SKM-1 treated with dmso at 0.1 percent for 144 hours (cell line): ENCODE data around the gene ZNF688.
A peak's percentile ranks its signal among the peaks of the same experiment; 100 is the strongest.
"Not testable (repeated sequence)": the region's sequence is repeated elsewhere in the genome, so short reads cannot be mapped to it uniquely, and the experiment has no call there.

Experiments used
- DNase-seq: peaks from one replicate; lab custom pipeline; 2025; ENCODE audit not compliant: unreplicated experiment; lab: John Stamatoyannopoulos, UW

ZNF688 gene

DNA sequence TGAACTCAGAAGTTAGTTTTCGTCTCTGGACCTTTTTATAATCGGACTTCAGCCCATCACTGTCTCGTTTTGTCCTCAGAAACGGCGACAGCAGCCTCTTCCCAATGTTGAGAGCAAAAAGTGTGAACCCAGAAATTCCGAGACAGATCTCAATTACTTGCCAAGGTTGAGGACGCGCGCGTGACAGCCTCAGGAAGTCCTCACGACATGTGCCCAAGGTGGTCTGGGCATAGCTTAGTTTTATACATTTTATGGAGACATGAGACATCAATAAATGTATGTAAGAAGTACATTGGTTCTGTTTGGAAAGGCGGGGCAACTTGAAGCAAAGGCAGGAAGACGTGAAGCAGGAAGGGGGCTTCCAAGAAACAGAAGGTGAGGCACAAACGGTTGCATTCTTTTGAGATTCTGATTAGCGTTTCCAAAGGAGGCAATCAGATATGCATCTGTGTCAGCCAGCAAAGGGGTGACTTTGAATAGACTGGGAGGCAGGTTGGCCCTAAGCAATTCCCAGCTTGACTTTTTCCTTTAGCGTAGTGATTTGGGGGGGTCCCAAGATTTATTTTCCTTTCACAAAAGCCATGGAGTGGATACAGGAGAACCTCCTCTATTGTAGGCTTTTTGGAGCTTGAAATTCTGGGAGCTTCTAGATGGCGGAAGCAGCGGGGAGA is 36.3 kb downstream of the ZNF688 start:
- peak; percentile 47 for DNase-seq

DNA sequence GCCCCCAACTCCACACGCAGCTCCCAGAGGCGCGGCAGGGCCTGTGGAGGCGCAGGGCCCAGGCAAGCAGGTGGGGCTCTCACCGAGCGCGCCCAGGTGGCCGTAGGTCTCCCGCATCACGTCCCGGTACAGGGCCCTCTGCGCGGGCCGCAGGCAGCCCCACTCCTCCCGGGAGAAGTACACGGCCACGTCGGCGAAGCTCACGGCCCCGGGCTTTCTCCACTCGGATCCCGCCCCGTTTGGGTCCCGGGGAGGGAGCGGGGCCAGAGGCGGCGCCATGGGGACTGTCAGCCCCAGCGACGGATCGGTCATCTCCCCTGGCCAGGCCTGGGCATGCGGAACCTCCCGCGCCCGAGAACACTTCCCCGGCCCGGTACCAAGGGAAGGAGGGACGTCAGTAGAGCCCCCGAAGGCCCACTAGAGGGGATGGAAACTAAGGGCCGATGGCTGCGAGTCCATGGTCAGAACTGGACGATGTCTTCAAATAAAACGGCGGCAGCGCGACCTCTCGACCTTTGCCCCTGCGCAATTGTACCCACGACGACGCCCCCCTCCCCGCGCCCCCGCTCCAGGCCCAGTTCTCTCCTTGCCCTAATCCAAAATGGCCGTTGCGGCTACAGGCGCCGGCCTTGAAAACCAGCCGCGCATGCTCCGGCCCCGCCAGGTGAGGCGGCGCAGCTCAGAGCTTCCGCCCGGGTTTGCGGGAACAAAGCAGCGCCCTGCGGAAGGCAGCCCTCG is 37.0 kb downstream of the ZNF688 start, which contains the start of gene ZNF747:
ZNF747 (minus strand) TSS at position 491 of the 738 bp plus-strand sequence; CDS start at position 312, 179 bp downstream.
- peak; percentile 47 for DNase-seq

DNA sequence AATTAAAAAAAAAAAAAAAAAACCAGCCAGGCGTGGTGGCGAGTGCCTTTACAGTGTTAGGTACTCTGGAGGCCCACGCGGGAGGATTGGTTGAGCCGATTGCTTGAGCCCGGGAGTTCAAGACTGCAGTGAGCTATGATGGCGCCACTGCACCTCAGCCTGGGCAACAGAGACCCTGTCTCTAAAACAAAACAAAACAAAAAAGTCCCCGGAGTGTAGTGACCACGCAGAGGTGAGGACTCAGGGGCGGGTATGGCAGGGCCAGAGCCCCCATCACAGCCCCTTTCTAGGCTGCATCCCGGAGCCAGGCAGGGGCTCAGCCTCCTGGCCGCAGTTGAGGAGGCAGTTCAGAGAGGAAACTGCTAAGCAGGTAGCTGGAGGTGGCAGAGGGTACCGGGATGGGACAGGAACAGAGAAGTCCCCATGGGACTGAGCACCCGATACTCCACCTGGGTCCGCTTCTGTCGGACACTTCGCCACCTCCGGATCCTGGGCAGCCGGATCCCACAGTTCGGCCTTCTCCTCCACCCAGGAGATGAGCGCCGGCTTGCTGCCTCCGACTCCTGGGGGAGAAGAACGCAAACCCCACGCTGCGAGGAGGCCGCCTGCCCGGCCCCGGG is 37.7 kb downstream of the ZNF688 start:
- no peak for DNase-seq

DNA sequence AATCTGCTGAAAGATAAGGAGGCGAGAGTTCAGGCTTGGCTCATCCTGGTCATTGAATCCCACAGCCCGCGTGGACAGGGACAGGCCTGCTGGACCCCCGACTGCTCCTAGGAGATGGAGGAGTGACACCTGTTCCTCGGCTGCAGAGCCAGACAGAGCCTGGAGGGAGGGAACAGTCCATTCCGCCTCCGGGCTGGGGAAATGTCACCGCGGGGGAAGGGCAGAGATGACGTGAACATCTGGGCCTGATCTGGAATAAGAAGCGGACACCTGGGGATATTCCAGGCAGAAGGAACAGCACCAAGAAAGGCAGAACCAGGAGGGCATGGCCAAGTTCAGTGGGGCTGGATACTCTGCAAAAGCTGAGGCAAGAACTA is 38.4 kb downstream of the ZNF688 start:
- DNase-seq = no peak

DNA sequence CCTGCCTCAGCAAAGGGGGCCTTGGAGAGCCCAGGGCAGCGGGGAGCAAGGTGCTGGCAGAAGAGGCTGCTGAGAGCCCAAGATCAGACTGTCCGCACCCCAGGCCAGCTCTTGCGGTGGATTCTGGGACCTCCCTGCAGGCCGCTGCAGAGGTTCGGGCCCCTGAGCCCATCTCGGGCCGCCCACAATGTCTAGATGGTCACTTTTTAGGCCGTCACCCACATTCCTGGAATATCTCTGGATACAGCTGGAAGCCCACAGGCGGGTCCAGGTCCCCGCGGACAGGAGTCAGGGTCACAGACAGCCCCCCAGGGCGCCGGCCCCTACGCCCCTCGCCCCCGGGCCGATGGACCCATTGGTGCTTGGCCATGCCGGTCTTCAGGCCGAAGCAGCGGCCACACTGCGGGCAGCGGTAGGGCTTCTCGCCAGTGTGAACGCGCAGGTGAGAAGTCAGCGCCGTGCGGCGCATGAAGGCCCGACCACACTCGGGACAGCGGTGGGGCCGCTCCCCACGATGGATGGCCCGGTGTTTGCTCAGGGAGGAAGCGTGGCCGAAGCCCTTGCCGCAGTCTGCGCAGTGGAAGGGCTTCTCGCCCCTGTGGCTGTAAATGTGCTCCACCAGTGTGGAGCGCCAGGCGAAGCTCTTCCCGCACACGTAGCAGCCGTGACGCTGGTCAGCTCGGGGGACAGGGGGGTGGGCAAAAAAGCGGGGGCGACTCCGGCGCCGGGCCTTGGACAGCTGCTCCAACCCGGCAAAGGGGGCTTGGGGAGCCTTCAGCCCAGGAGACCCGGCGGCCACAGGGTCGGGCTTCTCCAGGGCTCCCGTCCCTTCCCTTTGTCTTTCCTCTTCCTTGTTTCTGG is 39.0 kb downstream of the ZNF688 start:
- no peak for DNase-seq

- no peak for DNase-seq
Observed at GRCh38 chr16:30530163-30531037, 41.1 kb downstream of the ZNF688 start.

- DNase-seq = no peak
Observed at GRCh38 chr16:30528799-30529457, 42.6 kb downstream of the ZNF688 start.

- peak; percentile 85 for DNase-seq
Observed at GRCh38 chr16:30527635-30528178, 43.8 kb downstream of the ZNF688 start.

DNA sequence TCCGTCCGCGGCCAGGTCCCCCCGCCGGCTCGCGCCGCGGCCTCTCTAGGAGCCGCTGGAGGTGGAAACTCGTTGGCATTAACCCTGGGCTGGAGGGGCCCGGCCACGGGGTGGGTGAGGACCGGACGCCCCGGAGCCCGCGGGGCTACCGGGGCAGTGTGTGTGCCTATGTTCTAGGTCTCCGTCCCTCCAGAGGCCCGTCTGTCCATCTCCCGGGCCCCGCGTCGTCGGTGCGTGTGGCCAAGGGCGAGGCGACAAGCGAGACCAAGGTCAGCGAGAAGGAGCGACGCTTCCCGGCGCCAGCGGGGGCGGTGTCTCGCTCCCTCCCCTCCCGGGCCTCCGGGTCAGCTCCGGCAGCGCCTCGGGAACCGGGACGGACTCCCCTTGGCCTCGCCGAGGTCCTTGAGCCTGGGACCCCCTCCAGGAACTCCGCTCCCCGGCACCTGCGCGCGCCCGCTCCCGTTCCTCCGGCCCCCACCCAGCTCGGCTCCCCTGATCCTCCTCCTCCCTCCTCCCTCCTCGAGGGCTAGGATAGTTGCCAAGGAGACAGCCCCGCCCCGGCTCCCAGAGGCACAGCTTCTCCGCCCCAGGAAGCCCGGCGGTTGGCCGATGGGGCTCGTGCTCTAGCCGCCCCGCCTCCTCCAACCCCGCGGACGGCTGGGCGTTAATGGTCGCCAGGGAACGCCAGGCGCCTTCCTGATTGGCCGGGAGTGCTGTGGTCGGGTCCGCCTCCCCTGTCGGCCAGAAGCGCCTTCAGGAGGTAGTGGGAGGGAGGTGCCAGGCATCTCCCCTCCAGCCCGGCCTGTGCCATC is 44.5 kb downstream of the ZNF688 start:
- DNase-seq = peak; percentile 98

- DNase-seq = peak; percentile 39
Observed at GRCh38 chr16:30526137-30526822, 45.2 kb downstream of the ZNF688 start, which contains the start of gene ZNF768. Gene ZNF768, minus strand, starts transcription at chr16:30526566. Its CDS starts 153 bp downstream, at chr16:30526413.

DNA sequence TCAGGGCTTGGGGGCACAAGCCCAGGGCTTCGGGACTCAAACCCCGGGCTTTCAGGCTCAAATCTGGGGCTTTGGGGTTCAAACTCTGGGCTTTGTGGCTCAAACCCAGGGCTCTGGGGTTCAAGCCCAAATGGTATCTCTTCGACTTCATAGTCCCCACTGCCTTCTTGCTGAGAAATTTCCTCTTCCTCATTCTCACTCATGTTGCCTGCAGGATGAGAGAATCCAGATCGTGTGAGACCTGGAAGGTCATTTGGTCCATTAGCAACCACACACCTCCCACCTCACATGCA is 45.7 kb downstream of the ZNF688 start:
- no peak for DNase-seq

DNA sequence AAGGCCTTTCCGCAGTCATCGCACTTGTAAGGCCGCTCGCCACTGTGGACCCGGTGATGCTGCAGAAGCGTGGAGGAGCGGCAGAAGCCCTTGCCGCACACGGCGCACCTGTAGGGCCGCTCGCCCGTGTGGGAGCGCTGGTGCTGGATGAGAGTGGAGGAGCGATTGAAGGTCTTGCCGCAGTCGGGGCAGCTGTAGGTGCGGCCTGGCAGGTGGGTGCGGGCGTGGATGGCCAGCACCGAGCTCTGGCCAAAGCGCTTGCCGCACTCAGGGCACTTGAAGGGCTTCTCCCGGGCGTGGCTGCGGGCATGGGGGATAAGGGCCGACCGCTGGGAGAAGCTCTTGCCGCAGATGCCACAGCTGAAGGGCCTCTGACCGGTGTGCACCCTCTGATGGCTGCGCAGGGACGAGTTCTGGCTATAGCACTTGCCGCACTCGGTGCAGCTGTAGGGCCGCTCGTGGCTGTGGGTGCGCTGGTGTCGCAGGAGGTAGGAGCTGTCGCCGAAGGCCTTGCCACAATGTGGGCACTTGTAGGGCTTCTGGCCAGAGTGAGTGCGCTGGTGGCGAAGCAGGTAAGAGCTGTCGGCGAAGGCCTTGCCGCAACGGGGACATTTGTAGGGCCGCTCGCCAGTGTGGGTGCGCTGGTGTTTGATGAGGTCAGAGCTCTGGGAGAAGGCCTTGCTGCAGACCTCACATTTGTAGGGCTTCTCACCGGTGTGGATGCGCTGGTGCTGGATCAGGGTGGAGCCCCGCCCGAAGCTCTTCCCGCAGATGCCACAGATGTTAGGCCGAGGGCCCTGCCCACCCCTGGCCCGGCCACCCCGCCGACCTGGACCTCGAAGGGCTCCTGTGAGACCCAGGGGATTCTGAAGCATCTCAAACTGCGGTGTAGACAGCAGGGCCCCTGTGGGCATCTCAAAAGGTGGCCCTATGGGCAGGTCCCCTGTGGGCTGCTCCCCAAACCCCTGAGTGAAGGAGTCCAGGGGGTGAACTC is 46.6 kb downstream of the ZNF688 start:
- no peak for DNase-seq

GRCh38 chr16:30523768-30524574 is 47.5 kb downstream of the ZNF688 start:
- no peak for DNase-seq

GRCh38 chr16:30522702-30523463 is 48.6 kb downstream of the ZNF688 start:
- DNase-seq = not testable (repeated sequence)
